NCI-H2196 treated with DMSO at 0.1 percent for 48 hours (cell line): ENCODE data around the gene GULP1.

Experiments used
- DNase-seq: peaks from one replicate; lab custom pipeline; 2025; ENCODE audit not compliant: unreplicated experiment; lab: John Stamatoyannopoulos, UW

GULP1 gene

GRCh38 chr2:188365058-188365641, 73.5 kb downstream of the GULP1 start:
- DNase-seq, result no peak

DNA sequence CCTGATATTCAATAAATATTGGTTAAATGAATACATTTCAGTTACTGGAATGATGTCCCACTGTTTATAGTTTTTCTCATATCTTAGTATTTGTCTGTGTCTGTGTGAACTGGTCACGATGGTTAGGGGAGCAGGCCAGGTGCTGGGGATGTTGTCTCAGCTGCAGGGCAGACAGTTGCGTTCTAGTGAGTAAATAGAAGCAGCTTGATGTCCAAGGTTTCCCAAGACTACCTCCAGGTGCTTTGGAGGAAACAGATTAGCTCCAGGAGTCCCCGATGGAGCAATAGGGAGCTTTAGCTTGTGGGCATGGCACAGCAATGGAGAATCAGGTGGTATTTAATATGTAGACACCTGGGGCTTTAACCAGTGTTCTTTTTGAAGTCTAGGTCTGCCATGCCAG, 75.5 kb downstream of the GULP1 start:
- no peak for DNase-seq

DNA sequence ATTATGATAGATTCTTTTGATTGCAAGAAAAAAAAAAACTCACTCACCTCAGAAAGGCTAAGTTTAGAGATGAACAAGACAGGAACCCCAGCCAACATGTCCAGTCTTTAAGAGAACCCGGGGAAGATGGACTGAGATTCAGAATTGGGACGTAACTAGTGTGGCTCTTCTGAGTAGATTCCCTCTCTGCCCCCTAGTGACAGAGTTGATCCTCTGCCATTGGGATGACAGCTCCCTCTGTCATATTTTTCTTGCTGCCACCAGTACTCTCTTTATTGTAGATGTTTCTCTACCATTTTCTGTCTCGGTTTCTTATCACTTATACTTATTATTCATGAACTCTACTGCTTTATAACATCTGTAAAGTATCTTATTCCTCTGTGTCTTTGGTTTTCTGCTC, 77.7 kb downstream of the GULP1 start:
- DNase-seq, result no peak

DNA sequence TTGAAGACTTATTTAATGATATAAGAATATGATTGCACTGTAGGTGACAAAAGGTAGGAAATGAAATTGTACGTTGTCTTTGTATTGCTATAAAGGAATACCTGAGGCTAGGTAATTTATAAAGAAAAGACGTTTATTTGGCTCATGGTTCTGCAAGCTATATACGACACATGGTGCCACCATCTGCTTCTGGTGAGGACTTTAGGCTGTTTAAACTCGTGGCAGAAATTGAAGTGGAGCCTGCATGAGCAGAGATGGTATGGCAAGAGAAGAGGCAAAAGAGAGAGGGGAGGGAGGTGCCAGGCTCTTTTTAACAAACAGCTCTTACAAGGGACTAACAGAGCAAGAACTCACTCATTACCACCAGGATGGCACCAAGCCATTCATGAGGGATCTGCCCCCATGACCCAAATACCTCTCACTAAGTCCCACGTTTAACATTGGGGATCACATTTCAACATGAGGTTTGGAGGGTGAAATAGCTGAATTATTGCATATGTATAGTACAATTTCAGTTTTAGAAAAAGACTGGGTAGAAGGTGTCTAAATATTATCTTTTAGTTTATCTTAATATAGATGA, 86.8 kb downstream of the GULP1 start:
- no peak for DNase-seq

DNA sequence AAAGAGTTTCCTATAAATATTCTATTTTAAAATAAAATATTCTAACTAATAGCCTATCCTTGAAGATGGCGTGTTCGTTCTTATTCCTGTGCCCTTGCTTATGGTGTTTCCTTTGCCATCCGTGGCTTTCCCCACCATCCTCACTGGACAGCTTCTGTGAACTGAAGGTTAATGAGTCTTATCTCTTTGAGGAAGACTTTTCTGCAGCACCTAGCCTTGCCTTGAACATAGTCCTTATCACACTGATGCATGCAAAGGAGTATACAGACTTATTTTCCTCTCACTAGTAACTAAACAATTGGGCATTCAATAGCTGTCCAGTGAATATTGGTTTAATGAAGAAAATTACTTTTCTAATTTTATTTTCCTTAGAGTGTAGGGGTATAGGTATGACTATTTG, 88.1 kb downstream of the GULP1 start:
- no peak for DNase-seq

DNA sequence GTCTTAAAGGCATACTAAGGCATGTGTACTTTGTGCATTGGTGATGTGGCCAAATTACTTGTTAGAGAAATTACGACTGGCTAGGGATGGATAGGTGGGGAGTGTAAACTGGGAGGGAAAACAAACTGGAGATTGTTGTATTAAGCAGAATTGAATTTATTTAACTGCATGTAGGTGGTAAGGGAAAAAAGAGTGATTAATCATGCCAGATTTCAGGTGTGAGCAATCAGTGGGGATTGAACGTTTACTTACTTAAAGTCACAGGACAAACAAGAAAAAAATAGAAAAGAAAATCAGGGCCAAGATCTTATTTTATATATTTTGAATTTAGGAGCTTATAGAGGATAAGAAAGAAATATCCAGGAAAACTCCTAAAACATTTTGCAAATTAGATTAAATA, 88.6 kb downstream of the GULP1 start:
- DNase-seq, result no peak

DNA sequence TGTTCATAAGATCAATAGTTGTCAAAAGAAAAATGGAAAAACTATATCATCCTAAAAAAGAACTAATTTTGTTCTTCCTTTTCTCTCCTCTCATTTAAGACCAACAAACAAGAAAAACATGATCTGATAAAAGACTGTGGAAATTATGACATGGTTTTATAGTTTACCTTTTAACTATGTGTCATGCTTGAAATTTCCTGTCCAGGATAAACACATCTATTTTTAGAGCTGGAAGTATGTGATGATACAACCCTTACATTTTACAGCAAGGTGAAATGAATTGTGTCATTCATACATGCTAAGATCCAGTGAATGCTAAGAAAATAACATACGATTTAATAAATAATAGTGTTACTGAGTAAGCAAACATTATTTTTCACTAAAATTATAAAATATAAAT, 89.9 kb downstream of the GULP1 start:
- DNase-seq, result no peak

DNA sequence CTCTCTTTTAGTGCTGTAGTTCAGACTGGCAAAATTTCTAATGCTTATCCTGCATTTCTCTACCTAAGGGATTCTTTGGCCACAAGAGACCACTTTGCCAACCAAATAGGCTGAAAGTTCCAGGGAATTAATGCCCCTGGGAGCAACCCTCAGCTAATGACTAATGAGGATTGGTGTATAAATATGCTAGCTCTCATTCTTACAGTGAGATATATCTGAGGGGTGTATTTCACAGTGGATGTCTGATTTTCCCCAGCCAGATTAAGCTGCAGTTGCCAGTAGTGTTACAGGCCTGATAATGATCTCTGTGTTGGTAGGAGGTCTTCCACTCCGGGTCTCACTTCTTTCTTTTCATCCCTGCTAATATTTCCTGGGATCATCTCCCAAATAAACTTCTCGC, 90.4 kb downstream of the GULP1 start:
- no peak for DNase-seq

GRCh38 chr2:188383158-188383557, 91.5 kb downstream of the GULP1 start:
- no peak for DNase-seq

DNA sequence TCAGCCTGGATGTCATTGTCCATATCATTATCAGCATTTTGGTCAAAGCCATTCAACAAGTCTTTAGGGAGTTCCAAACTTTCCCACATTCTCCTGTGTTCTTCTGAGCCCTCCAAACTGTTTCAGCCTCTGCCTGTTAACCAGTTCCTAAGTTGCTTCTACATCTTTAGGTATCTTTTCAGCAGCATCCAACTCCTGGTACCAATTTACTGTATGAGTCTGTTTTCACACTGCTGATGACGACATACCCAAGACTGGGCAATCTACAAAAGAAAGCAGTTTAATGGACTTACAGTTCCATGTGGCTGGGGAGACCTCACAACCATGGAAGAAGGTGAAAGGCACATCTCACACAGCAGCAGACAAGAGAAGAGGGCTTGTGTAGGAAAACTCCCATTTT, 94.2 kb downstream of the GULP1 start:
- DNase-seq, result no peak

DNA sequence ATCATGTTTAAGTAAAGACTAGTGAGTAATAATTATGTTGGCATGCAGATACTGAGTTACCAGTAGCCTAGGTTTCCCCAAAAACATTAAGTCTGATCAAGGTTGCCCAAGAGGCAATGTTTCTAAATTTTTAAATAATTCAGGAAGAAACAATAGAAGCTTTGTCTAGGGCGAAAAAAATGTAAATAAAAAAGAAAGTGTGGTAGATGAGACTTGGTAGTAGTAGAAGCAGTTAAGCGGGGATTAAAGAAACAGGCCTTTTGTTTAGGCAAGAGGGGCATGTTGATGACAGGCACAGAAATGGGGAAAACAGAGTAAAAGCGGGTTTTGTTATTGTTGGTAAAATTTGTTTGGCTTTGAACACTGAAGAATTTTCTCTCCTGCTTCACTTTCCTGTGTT, 97.2 kb downstream of the GULP1 start:
- no peak for DNase-seq

GRCh38 chr2:188391354-188391753, 99.7 kb downstream of the GULP1 start:
- no peak for DNase-seq

- no peak for DNase-seq
These were observed 103.3 kb downstream of the GULP1 start for GRCh38 chr2:188394931-188395472.

- no peak for DNase-seq
These were observed 104.4 kb downstream of the GULP1 start for GRCh38 chr2:188395903-188396689.

DNA sequence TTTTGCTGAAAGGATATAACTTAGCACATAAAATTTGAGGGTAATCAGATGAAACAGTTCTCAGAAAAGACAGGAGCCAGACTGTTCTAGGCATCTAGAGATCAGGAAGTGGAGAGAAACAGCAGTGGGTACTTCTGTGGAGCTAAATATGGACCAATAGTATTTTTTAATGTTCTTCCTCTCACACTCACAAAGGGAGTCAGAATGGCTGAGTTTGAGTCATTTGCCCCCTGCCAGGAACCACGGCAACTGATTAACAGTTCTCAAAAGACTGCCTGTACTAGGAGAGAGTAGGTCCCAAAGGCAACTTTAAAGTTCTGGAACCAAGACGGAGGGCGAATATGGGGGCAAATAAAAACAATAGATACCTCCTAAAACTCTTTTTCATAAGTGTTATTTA, 107.5 kb downstream of the GULP1 start:
- DNase-seq, result no peak

DNA sequence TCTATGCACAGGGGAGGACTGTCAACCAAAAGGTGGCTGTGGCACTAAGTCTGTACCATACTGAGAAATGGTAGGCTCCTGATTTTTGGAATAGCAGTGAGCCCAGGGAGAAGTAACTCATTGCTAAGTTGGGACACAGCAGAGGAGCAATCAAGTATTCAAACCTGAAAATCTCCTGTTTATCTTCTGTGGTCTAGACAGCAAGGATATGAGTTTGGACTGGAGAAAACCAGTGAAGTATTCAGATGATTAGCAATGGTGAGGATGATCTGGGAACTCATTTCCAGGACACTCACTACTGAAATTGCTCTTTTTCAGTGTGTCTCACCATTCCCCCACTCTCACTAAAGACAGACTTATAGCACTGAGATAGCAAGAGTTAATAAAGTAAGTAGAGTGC, 112.0 kb downstream of the GULP1 start:
- DNase-seq, result no peak

GRCh38 chr2:188404341-188405004, 112.8 kb downstream of the GULP1 start:
- no peak for DNase-seq

GRCh38 chr2:188406414-188406813, 114.7 kb downstream of the GULP1 start:
- DNase-seq, result no peak

DNA sequence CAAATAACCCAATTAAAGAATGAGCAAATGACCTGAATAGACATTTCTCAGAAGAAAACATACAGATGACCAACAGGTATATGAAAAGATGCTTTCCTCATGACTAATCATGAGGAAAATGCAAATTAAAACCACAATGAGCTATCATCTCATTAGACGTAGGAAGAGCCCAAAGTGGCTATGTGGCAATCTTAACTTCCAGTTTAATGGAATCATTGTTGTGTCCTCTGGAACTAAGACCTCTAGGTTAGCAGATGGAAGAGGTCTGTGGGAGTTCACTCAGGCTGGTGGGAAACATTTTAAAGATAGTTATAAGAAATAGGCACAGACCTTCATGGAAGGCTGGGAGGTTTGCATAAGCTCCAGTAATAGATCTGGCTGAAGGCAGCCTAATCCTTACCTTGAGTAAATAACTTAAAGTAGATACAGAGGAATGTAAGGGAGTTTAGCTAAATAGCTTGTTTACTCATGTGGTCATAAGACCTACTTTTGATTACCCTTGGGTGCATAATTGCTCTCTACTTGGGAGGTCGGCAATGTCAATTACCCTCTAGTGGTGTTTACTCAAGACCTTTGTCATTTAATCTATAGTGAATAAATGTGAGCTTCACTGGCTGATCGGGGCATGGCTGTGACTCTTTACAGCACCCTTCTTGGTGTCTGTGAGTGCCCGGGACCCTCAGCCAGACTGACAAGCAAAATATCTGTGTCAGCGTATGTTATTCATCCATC, 119.0 kb downstream of the GULP1 start:
- DNase-seq, result no peak

DNA sequence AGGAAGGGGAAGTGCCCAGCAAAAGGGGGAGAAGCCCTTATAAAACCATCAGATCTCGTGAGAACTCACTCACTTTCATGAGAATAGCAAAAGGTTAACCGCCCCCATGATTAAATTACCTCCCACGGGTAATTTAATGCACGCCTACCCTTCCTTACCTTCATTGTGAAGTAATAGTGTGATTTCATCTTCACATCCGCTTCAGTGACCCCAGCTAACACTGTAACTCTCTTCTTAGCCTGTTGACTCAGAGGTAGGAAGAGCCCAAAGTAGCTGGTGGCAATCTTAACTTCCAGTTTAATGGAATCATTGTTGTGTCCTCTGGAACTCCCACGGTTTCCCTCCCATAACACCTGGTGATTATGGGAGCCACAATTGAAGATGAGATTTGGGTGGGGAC, 120.5 kb downstream of the GULP1 start:
- no peak for DNase-seq

DNA sequence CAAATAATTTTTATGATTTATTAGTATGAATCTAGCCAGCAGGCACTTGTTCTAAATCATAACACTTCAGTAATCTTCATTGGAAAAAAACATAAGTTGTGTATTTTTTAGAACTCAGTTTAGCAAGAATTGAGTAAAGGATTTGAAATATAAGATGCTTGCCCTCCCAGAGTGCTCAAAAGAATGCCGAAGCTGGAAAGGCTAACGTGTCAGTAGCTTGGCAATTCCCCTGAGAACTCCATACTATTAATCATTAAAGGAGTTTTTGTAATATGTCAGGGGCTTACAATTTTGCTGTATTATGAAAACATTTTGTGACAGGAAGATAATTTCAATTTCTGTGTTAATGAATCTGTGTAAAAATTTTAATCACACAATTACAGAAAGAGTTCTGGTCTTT, 122.7 kb downstream of the GULP1 start:
- DNase-seq, result no peak
